HG03064 (cell line): ENCODE data around the gene DENND2A.
"Not testable (repeated sequence)": the region's sequence is repeated elsewhere in the genome, so short reads cannot be mapped to it uniquely, and the experiment has no call there.

Experiments
- ATAC-seq: cut with Tn5 transposase; IDR thresholded peaks from one replicate; pipeline ENCODE4 v1.9.1; 2021; ENCODE audit warnings: low read depth; ENCODE audit not compliant: unreplicated experiment

The DENND2A gene

DNA sequence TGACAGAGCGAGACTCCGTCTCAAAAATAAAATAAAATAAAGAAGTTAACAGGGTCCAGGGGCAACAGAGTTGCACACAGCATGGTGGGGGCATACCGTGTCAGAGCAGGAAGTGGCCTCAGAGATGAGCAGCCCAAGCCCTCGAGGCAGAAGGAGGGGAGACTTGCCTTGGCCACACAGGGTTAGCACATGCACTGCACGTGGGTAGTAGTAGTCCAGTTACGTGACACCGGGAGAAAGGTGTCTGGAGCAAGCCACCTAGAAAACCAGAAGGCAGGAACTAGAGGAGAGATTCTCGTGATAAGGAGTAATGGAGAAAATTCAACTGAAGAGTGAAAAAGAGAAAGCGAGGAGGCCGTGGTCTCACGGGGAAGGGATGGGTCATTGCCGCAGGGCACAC is 9.8 kb upstream of the DENND2A start:
- no peak for ATAC-seq

DNA sequence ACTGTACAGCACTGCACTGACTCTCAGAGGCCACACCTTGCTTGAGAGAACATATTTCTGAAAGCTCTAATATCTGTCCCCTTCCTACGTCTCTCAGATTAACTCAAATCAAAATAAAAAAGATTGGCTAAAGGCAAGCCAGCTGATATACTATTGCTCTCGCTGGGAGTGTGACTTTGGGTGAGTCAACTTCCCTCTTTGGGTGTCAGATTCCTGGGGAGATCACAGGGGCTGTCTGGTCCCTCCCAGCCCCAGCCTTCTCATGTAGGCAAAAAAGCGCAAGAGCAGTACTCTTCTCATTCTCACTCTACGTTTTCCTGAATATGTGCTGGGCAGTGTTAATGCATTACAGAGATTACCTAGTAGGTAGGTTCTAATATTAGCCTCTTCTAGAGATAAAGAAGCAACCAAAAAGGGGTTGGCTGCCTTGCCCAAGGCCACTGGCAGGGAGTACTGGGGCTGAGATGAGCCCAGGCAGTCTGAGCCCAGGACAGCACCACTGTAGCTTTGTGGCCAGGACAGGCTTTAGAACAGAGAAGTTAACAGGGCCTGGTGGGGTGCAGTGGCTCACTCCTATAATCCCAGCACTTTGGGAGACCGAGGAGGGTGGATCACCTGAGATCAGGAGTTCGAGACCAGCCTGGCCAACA is 9.1 kb upstream of the DENND2A start:
- ATAC-seq: no peak

DNA sequence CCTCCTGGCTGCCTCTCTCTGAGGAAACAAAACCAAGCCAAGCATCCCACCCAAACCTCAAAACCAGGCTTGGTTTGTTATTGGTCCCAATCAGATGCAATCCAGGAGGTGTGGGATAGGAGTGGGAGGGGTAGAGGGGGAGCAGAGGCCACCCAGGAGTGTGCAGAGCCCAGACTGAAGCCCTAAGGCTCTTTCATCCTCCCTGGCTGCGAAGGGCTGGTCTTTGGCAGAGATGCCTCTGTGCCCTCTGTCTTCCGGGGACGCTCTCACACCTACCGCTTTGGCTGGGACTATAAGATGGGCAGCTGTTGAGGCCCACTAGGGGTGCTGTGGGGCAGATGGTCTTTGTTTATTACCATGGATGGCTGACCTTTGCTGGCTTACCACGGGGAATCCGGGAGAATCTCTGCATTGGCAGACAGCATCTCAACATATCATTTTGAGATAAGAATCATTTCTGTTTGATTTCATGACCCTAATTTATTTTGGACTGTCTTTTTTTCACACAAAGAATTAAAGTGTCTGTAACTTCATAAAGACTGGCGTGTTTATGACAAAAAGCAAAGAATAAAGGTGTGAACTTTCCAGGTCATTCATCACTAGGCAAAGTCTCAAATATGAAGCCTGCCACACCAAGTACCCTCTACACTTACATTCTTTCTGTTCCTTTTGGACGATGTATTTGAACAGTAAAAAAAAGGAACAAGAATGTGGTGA is 6.5 kb upstream of the DENND2A start:
- ATAC-seq: peak; percentile 88

DNA sequence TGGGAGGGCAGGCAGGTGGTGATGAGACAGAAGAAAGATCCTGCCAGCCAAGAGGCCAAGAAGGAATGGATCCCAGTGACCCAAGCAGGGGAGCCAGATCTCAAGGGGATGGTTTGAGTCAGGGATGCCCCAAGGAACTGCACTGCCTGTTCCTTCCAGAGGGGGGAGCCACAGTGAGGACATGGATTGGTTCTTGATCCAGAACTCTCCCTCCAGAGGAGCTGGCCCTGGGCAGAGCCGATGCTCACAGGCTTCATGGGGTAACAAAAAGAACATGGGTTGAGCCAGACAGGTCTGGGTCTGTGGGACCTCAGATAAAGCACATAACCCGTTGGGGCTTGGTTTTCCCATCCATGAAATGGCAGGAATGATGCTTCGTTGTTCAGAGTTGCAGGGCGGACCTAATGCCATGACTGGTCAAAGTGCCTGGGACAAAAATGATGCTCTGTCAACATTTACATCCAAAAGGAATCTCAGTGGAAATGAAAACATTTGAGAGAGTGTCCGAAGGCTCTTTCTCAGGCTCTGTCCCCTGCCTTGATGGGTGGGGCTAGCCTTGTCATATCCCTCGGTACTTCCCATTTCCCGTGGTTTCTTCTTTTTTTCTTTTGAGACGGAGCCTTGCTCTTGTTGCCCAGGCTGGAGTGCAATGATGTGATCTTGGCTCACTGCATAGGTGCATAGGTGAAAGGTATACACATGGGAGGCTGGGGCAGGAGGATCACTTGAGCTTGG is 4.7 kb upstream of the DENND2A start:
- ATAC-seq: no peak

DNA sequence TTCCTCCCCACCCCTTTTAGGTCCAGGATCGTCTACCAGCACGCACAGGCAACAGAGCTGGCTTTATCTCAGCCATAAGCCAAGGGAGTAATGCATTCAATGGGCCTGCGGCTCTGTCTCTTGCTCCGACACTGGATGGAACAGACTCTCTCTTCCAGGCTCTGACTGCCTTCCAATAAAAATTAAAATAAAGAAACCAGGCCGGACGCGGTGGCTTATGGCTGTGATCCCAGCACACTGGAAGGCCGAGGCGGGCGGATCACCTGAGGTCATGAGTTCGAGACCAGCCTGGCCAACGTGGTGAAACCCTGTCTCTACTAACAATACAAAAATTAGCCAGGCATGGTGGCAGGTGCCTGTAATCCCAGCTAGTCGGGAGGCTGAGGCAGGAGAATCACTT is 4.1 kb upstream of the DENND2A start:
- ATAC-seq: not testable (repeated sequence)

DNA sequence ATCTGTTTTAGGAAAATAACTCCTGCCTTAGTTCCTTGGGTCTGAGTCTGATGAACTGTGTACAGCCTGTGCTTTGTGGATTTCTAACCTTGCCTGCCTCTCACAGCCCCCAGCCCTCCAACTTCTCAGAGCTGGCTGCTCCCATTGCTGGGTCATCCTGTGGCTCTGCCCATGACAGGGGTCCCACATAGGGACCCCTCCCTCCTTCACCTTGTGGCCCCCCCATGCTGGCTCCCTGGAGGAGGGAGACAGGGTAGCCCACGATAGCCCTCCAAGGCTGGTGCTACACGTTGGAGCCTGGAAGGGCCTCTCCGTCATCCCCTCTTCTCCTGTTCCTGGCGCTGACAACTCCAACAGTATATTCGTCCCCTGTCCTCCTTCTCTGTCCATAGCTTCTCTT is 2.8 kb upstream of the DENND2A start:
- ATAC-seq: no peak

DNA sequence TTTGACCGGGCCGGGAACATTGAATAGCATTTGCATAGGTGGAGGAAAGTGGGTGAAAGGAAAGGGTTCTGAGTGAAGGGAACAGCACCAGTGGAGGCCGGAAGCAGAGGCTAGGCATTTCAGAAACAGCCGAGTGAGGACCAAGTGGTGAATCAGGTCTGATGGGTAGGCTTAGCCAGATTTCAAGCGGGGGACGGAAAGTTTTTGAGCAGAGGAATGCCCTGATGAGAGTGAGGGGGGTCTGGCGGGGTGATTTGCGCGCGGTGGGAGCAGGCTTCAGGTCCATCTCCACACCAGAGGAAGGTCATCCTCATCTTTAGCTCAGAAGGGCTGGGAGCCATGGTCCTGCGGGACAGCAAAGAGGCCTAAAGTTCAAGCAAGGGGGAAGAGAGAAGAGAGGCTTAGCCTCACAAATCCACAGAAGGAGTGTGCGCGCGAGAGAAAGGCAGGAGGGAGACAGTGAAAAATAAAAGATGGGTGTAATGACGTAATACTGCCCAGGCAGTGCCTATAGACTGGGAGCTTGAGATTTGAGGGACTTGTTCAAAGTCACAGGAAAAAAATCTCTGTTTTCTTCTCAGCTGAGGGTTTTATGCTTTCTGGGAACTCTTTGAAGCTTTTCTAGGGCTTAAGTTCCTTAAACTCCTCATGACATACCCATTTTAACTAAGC is 1.0 kb upstream of the DENND2A start:
- no peak for ATAC-seq

DNA sequence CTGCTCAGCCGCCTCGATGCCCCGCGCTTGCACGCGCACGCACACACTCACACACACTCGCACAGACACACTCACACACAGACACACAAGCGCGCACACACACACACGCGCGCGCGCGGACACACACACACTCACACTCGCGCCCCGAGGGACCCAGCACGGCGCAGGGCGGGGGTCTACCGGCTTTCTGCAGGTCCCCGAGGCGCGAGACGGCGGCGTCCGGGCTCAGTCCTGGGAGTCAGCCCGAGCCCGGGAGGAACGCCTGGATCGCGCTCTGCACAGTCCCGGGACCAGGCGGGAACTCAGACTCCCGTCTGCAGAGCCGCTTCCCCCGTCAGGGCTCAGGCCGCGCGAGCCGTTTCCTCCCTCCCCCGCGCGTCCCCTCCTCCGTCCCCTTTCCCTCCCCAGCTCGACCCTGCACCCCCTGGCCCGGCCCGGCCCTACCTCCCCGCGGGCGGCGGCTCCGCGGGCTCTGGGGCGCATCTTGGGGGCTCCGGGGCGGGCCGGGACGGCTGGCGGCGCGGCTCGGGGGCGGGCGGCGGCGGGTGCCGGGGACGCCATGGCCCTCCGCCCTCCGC is 464 bp downstream of the DENND2A start:
- no peak for ATAC-seq

DNA sequence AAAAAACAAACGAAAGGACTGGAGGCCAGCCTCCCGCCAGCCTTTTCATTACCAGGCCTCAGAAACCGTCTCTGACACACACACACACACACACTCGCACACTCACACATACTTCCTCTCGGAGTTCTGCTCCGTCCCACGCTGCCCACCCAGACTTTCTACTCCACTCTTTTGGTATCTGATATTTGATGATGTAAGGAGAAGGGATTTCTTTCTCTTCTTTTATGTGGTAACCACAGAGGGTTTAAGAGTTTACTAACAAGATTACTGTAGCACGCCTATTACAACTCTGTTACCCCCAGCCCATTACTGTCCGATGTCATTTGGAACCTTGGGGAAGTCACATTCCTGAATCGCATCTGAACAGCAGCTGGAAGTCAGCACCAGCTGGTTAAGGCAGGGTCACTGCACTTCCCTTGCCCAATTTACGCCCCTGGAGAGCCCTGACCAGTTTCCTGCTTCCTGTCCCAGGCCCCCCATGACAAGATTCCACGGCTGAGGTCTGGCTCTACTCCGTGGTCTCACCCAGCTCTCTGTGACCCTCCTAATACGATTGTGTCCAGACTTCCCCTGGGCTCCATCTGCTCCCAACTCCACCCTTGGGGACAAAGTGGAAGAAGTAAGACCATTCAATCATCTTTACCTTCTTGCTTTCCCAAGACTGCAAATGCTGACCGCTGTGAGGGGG is 1.1 kb downstream of the DENND2A start:
- ATAC-seq: no peak

DNA sequence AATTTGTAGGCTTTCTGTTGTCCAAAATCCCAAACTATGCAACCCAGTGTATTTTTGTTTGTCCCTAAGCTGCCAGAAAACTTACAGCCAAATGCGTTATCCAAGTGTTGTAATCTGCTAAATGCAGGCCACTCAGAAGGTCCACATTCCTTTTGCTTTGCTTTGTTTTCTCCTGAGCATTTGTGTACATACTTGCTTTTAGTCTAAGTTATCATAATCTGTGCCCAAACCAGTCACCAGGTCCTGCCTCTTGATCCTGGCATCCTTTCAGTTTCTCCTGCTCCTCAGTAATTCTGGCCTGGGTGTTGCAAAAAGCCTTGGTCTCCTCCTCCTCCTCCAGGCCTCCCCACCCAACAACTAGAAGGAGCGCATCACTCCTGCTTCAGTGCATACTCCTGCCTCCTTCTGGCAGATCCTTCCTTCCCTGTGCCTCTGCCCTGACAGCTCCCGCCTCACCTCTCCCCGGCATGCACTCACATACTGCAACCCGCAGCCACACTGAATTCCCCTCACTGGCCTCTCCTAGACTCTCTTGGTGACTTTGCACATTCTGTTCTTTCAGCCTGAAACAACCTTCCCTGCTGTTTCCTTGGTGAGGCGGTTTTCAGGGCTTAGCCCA is 2.3 kb downstream of the DENND2A start:
- ATAC-seq: no peak

DNA sequence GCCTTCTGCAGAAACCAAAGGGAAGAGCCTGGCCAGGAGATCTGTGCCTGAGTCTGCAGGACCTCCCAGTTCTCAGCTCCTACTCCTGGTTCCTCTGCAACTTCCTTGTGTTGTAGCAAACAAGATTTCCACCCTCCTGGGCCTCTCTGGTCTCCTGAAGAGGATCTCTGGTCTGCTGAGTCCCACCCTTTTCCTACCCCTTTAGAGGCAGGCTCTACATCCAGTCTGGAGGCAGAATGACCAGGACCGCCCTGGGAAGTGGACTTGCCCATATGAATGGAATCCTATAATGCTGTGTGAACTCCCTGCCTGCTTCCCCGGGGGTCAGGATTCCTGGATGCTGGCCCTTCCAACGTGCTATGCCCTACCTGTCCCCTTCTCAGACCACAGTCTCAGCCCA is 3.2 kb downstream of the DENND2A start:
- no peak for ATAC-seq

DNA sequence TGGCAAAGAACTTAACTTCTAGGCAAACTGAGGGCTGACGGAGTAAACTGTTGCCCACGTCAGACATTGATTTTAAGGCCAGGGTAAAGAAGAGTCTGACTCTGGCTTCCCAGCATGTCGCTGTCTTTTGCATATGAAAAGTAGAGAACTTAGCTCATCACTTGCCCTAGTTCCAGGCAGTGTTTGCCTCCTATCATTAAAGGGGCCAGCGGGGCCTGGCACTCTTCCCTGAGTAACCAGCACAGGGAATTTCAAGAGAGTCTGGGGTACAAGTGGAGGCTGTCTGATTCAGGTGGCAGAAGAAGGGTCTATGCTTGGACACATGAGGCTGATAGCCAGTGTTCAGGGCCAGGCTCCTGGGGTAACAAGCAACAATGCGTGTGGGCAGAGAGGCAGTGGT is 4.8 kb downstream of the DENND2A start:
- no peak for ATAC-seq

DNA sequence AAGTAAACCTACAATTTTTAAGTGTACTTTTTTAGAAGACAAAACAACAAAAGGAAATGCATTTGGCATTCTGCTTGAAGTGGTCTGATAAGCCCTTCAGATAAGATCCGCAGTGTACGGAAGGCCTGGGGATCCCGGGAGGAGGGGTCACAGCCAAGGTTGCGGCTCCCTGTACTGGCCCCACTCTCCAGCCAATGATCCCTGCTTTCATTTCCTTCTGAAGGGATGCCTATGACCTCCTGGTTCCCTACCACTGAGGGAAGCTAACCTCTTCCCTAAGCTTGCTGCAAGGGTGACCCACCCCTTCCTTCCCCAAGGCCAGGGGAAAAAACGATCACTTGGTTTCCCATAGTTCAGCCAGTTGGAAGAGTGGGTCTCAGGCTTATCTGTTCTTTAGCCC is 5.3 kb downstream of the DENND2A start:
- no peak for ATAC-seq

DNA sequence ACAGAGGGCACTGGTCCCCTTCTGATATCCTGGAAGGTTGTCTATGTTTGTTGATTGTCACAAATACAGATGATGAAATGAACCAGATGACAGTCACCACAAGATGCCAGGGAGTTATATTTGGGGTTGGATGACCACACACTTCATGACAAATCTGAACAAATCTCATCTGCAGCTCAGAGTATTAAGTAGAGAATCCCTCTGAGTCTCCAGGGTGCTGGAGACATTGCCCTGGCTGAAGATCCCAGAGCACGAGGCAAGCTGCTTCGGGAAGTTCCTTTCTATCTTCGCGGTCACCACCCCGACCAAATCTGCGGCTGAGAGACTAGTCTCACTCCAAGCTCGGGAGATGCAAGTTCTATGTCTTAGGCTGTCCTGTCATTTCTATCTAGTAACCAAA is 9.0 kb downstream of the DENND2A start:
- no peak for ATAC-seq

DNA sequence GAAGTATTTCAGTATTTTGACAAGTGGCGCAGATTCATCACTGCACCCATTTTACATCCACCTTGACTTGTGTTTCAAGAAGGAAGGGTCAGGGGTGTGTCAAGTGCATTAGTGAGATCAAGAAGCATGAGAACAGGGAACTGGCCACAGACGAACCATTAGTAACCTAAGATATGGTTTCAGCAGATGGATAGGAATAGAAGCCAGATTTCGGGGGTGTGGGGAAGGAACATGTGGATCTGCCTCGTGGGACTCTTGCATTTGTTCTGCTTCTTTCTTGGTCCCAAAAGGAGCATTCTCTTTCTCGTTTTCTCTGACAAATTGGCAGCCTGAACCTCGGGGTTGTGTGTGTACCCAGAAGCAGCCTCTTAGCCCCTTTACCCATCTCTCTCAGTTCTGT is 9.6 kb downstream of the DENND2A start:
- ATAC-seq: no peak

DNA sequence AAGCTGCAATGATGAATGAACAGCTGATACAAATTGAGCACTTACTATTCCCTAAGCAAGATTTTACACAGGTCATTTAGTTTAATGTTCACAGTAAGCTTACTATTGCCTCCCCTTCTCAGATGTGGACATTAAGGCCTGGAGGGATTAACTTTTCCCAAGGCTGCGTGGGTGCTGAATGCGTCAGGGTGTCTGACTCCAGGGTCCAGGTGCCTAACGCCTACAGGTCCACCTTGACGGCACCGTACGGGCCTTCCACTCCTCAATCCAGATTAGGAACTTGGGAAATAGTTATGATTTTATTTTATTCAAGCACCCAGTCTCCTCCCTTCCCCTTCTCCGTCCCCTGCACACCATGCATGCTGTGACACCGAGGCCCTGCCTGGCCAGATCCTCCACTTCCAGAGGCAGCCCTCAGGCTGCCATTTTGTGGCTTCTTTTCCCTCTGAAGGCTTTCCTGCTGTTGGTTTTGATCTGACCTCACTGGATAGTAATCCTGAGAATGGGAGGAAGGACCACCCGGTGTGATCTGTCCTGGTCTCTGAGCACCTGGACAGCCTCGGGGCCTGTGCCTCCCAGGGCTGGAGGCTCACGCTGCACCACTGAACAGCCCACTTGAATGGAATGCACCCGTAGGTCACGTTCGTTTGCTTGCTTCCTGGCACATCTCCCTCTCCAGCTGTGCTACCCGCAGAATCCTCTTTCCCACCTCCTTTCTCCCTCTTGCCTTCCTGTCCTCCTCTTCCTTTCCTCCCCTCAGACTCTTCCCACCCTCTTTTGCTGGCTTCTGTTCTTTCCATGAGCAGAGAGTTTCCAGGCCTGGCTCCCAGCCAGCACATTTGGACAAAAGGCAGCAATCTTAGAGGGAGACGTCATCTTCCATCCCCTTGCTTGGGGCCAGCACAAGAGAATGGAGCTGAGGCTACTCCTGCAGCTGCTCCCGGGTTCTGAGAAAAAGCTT is 14.4 kb downstream of the DENND2A start:
- ATAC-seq: no peak

DNA sequence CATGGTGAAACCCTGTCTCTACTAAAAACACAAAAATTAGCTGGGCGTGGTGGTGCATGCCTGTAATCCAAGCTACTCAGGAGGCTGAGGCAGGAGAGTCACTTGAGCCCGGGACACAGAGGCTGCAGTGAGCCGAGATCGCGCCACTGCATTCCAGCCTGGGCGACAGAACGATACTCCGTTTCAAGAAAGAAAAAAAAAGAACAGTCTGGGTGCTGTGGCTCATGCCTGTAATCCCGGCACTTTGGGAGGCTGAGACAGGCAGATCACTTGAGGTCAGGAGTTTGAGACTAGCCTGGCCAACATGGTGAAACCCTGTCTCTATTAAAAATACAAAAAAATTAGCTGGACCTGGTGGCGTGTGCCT is 15.4 kb downstream of the DENND2A start:
- not testable (repeated sequence) for ATAC-seq

DNA sequence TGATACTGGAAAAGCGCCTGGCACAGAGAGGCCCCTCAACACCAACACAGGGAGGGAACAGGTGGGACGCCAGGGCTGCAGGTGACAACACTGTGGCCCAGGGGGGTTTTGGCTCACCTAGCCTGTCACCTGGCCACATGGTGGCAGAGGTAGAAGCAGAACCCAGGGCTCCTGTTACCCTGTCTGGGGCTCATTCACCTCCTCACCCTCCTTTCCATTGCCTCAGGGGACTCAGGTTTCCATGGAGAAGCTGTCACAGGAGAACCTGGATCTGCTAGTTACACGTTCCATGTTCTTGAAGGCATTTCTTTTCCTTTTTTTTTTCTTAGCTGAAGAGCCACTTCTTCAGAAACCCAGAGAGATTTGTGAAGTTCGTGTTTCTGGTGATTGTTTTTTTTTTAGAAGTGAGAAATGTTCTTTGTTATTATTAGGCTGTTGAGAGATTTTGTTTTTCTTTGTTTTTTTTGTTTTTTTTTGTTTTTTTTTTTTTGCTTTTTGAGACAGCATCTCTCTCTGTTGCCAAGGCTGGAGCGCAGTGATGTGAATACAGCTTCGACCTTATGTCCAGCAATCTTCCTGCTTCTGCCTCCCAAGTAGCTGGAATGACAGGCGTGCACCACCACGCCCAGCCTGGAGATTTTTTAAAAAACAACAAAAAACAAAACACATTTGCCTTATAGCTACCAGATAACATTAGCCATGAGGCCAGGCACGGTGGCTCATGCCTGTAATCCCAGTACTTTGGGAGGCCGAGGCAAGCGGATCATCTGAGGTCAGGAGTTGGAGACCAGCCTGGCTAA is 16.0 kb downstream of the DENND2A start:
- no peak for ATAC-seq
